Stimulated activated CD8-positive, alpha-beta memory T cell treated with anti-CD3 and anti-CD28 coated beads, Interleukin-7, amount 100 ng/mL, for 1 hour (primary cell): Measurements from ENCODE around the gene LDAH.

ENCODE experiments used
- DNase-seq, 2 donors: peaks; one replicate each; pipeline ENCODE4 v3.0.0-alpha.2; 2020; ENCODE audit warnings: low read depth in 2 of 2

Gene LDAH

GRCh38 chr2:20781656-20782265 lies 41.1 kb downstream of the LDAH start:
- DNase-seq = no peak

- no peak for DNase-seq
Measured at GRCh38 chr2:20771299-20771698, 51.6 kb downstream of the LDAH start.

GRCh38 chr2:20766798-20767644 lies 55.9 kb downstream of the LDAH start:
- no peak for DNase-seq

GRCh38 chr2:20766213-20766612 lies 56.7 kb downstream of the LDAH start:
- no peak for DNase-seq

- no peak for DNase-seq
Measured at GRCh38 chr2:20762945-20763683, 59.8 kb downstream of the LDAH start.

GRCh38 chr2:20759487-20759886 lies 63.4 kb downstream of the LDAH start:
- no peak for DNase-seq

- DNase-seq = no peak
Measured at GRCh38 chr2:20758997-20759396, 63.9 kb downstream of the LDAH start.

GRCh38 chr2:20757405-20758090 lies 65.4 kb downstream of the LDAH start:
- no peak for DNase-seq

GRCh38 chr2:20755132-20755800 lies 67.6 kb downstream of the LDAH start:
- DNase-seq = no peak

- no peak for DNase-seq
Measured at GRCh38 chr2:20752293-20752692, 70.6 kb downstream of the LDAH start.

- no peak for DNase-seq
Measured at GRCh38 chr2:20747317-20747716, 75.6 kb downstream of the LDAH start.

GRCh38 chr2:20745924-20746555 lies 76.9 kb downstream of the LDAH start:
- no peak for DNase-seq

GRCh38 chr2:20744366-20745335 lies 78.2 kb downstream of the LDAH start:
- DNase-seq = no peak

GRCh38 chr2:20738772-20739171 lies 84.1 kb downstream of the LDAH start:
- no peak for DNase-seq

GRCh38 chr2:20737505-20737904 lies 85.4 kb downstream of the LDAH start:
- no peak for DNase-seq

- DNase-seq = no peak
Measured at GRCh38 chr2:20728114-20728758, 94.7 kb downstream of the LDAH start.

- no peak for DNase-seq
Measured at GRCh38 chr2:20726913-20727312, 96.0 kb downstream of the LDAH start.

- DNase-seq = no peak
Measured at GRCh38 chr2:20725782-20726181, 97.1 kb downstream of the LDAH start.

- no peak for DNase-seq
Measured at GRCh38 chr2:20724500-20725053, 98.3 kb downstream of the LDAH start.
